Peyer's patch (tissue), 4 donors: ENCODE measurements around the gene CMTM1. TPM values are rescaled to one million over a fixed set of nuclear protein-coding genes. Genes with fewer than 3 reads are reported as not detected.
A peak's percentile ranks its signal among the peaks of the same experiment; 100 is the strongest.

ENCODE experiments used
- DNase-seq, 3 donors: peaks; one replicate each; pipeline ENCODE4 v3.0.0-alpha.2; 2017 to 2019
- H3K27ac ChIP-seq, 4 donors: fragments of 200-600 bp; sonication (generic); one replicate each; pipeline ENCODE4 v1.5.1; 2016 to 2019
- H3K27me3 ChIP-seq, 2 donors: fragments of 200-600 bp; sonication (generic); one replicate each; pipeline ENCODE4 v1.5.1; 2019
- H3K36me3 ChIP-seq, 3 donors: fragments of 200-600 bp; sonication (generic); one replicate each; pipeline ENCODE4 v1.5.1; 2016 to 2019
- H3K4me1 ChIP-seq, 4 donors: fragments of 200-600 bp; sonication (generic); one replicate each; pipeline ENCODE4 v1.5.1; 2016 to 2019
- H3K4me3 ChIP-seq, 4 donors: fragments of 200-600 bp; sonication (generic); 1 replicate in 3 of 4; 2 replicates in 1 of 4; pipeline ENCODE4 v1.5.1; 2016 to 2019; ENCODE audit warnings: mild to moderate bottlenecking in 1 of 4
- H3K9me3 ChIP-seq, 4 donors: fragments of 200-600 bp; sonication (generic); one replicate each; pipeline ENCODE4 v1.5.1; 2016 to 2019; ENCODE audit warnings: mild to moderate bottlenecking in 1 of 4
- CTCF ChIP-seq, 6 experiments: fragments of 450-650 bp in 4 of 6; fragments of 200-600 bp in 2 of 6; sonication (generic) in 1 of 6; IDR thresholded peaks; one replicate each; pipeline ENCODE4 v1.5.1; 2017 to 2019; ENCODE audit warnings: antibody characterized with exemption in 6 of 6, mild to moderate bottlenecking in 3 of 6, moderate library complexity in 1 of 6
- POLR2A ChIP-seq, 2 donors: fragments of 450-650 bp; IDR thresholded peaks; one replicate each; pipeline ENCODE4 v1.5.1; 2017; ENCODE audit warnings: antibody characterized with exemption in 2 of 2, mild to moderate bottlenecking in 2 of 2, moderate library complexity in 2 of 2
- total RNA-seq, 4 donors: library from RNA; depleted of rRNA; stranded (reverse); fragments of >200 nt; gene quantifications; one replicate each; pipeline ENCODE4 v1.1.0, GENCODE V29; 2016

Gene CMTM1
- total RNA-seq, 4 donors from 2014 or later = 1.4 to 3.6 (median 2.1) TPM; not detected in 1

- no peak for DNase-seq
- TF ChIP-seq CTCF (IDR thresholded peaks at IDR 0.05) (no peak), POLR2A (IDR thresholded peaks at IDR 0.05) (no peak)
- Histone ChIP-seq H3K4me1 (peaks cover 0 to 12% (median 6%) of the 10 kb centered on the region in 4 donors), H3K9me3 (no peaks in the 10 kb centered on the region), H3K27ac (no peak overlapping the region), H3K36me3 (peaks cover 0 to 70% (median 2%) of the 10 kb centered on the region in 3 donors), H3K4me3 (no peak overlapping the region), H3K27me3 (no peaks in the 10 kb centered on the region)
Observed at GRCh38 chr16:66529475-66529874, 36.8 kb upstream of the CMTM1 start.

GRCh38 chr16:66534376-66534799 lies 31.9 kb upstream of the CMTM1 start:
- Histone ChIP-seq H3K9me3 (no peaks in the 10 kb centered on the region), H3K27me3 (no peaks in the 10 kb centered on the region), H3K27ac (no peak overlapping the region), H3K4me3 (no peak overlapping the region), H3K4me1 (peaks cover 0 to 10% (median 3%) of the 10 kb centered on the region in 4 donors), H3K36me3 (peaks cover 0 to 55% (median 0%) of the 10 kb centered on the region in 3 donors)
- no peak for DNase-seq
- TF ChIP-seq POLR2A (IDR thresholded peaks at IDR 0.05) (no peak), CTCF (IDR thresholded peaks at IDR 0.05) (no peak)

- peaks cover 0 to 38% (median 0%) of the 10 kb centered on the region in 3 donors for H3K36me3 ChIP-seq
- TF ChIP-seq CTCF (IDR thresholded peaks at IDR 0.05) = no peak
- no peak for TF ChIP-seq POLR2A (IDR thresholded peaks at IDR 0.05)
Observed at GRCh38 chr16:66536525-66536924, 29.7 kb upstream of the CMTM1 start.

GRCh38 chr16:66537236-66537635 lies 29.0 kb upstream of the CMTM1 start:
- H3K4me1 ChIP-seq = peaks cover 0 to 10% (median 7%) of the 10 kb centered on the region in 4 donors
- H3K4me3 ChIP-seq = no peak overlapping the region
- H3K9me3 ChIP-seq = no peaks in the 10 kb centered on the region
- no peak overlapping the region for H3K27ac ChIP-seq
- DNase-seq = no peak
- H3K36me3 ChIP-seq = peaks cover 0 to 40% (median 0%) of the 10 kb centered on the region in 3 donors
- no peaks in the 10 kb centered on the region for H3K27me3 ChIP-seq
- TF ChIP-seq POLR2A (IDR thresholded peaks at IDR 0.05) = no peak
- TF ChIP-seq CTCF (IDR thresholded peaks at IDR 0.05) = no peak

More at GRCh38 chr16:66536525-66536924, 29.7 kb upstream of the CMTM1 start:
- Histone ChIP-seq H3K4me3 (no peak overlapping the region), H3K9me3 (no peaks in the 10 kb centered on the region), H3K27me3 (no peaks in the 10 kb centered on the region), H3K27ac (no peak overlapping the region), H3K4me1 (peaks cover 0 to 10% (median 7%) of the 10 kb centered on the region in 4 donors)
- DNase-seq = no peak

GRCh38 chr16:66538910-66539309 lies 27.3 kb upstream of the CMTM1 start:
- no peaks in the 10 kb centered on the region for H3K27me3 ChIP-seq
- no peak overlapping the region for H3K4me3 ChIP-seq
- no peaks in the 10 kb centered on the region for H3K9me3 ChIP-seq
- peak in 2 of 3 donors; percentile 67 to 84 for DNase-seq
- TF ChIP-seq CTCF (IDR thresholded peaks at IDR 0.05) = no peak
- TF ChIP-seq POLR2A (IDR thresholded peaks at IDR 0.05) = no peak
- H3K27ac ChIP-seq = peak overlapping the region in 3 of 4 donors; percentile 20 to 91 (median 43)
- H3K4me1 ChIP-seq = peaks cover 0 to 10% (median 7%) of the 10 kb centered on the region in 4 donors
- H3K36me3 ChIP-seq = peaks cover 0 to 42% (median 0%) of the 10 kb centered on the region in 3 donors
